Upper lobe of right lung (tissue), 1 donor: Measurements from ENCODE around the gene WBP2NL. TPM values are rescaled to one million over a fixed set of nuclear protein-coding genes. Genes with fewer than 3 reads are reported as not detected.

ENCODE experiments used
- ATAC-seq: fragments of 200-7000 bp; cut with Tn5 transposase; one replicate; pipeline ENCODE4 v1.9.1; 2020; ENCODE audit warnings: mild to moderate bottlenecking, moderate library complexity
- DNase-seq: peaks from one replicate; pipeline ENCODE4 v3.0.0-alpha.2; 2020
- H3K27ac ChIP-seq: fragments of 200-600 bp; one replicate; pipeline ENCODE4 v1.8.0; 2022
- H3K27me3 ChIP-seq: fragments of 200-600 bp; one replicate; pipeline ENCODE4 v1.8.0; 2022; ENCODE audit warnings: mild to moderate bottlenecking
- H3K36me3 ChIP-seq: fragments of 200-600 bp; one replicate; pipeline ENCODE4 v1.8.0; 2022
- H3K4me1 ChIP-seq: fragments of 200-600 bp; one replicate; pipeline ENCODE4 v1.8.0; 2022
- H3K4me3 ChIP-seq: fragments of 200-600 bp; one replicate; pipeline ENCODE4 v1.8.0; 2022; ENCODE audit warnings: mild to moderate bottlenecking
- H3K9me3 ChIP-seq: fragments of 200-600 bp; one replicate; pipeline ENCODE4 v1.8.0; 2022
- intact Hi-C: fragments of 100-400 bp; cut with DNase I; formaldehyde crosslinking; loops from one replicate; pipeline ENCODE4 v1.11.0; 2022
- total RNA-seq: library from RNA; stranded (reverse); fragmentation: NEBNext Ultra II Directional; extraction: Animal tissue kit (Norgen Biotek cat#: 25700); gene quantifications from one replicate; pipeline ENCODE4 v1.2.1, GENCODE V29; 2021
- TF ChIP-seq, protein P1 (sequence below): fragments of 200-600 bp; IDR thresholded peaks from one replicate; pipeline ENCODE4 v1.8.0; 2022; ENCODE audit warnings: antibody characterized with exemption
- donor health status: DM: no; HTN: yes; CAD: no; lungs with severe emphysema.

Gene WBP2NL
- total RNA-seq, 1 donor from 2014 or later = 1.3 TPM

- intact Hi-C loops = no loop called here
- DNase-seq (no peak), ATAC-seq (no peak)
- peaks cover 7% of the 10 kb centered on the region for H3K9me3 ChIP-seq
- no peaks in the 10 kb centered on the region for H3K4me1 ChIP-seq
- no peaks in the 10 kb centered on the region for H3K27me3 ChIP-seq
- no peak overlapping the region for H3K4me3 ChIP-seq
- H3K36me3 ChIP-seq = no peaks in the 10 kb centered on the region
- H3K27ac ChIP-seq = no peak overlapping the region
- TF ChIP-seq, protein P1, sequence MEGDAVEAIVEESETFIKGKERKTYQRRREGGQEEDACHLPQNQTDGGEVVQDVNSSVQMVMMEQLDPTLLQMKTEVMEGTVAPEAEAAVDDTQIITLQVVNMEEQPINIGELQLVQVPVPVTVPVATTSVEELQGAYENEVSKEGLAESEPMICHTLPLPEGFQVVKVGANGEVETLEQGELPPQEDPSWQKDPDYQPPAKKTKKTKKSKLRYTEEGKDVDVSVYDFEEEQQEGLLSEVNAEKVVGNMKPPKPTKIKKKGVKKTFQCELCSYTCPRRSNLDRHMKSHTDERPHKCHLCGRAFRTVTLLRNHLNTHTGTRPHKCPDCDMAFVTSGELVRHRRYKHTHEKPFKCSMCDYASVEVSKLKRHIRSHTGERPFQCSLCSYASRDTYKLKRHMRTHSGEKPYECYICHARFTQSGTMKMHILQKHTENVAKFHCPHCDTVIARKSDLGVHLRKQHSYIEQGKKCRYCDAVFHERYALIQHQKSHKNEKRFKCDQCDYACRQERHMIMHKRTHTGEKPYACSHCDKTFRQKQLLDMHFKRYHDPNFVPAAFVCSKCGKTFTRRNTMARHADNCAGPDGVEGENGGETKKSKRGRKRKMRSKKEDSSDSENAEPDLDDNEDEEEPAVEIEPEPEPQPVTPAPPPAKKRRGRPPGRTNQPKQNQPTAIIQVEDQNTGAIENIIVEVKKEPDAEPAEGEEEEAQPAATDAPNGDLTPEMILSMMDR = no peak
Observed at GRCh38 chr22:42039271-42039670, 40.7 kb downstream of the WBP2NL start.

DNA sequence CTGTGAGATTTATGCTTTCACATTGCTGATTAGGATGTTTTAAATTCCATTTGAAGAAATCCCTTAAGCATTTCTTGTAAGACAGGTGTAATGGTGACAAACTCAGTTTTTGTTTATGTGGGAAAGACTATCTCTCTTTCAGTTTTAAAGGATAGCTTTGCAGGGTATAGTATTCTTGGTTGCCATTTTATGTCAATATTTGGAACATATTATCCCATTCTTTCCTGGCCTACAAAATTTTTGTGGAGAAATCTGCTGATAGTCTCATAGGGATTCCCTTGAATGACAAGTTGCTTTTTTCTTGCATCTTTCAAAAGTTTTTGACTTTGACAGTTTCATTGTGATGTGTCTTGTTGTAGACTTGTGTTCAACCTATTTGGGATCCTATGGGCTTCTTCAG, 43.2 kb downstream of the WBP2NL start:
- intact Hi-C loops = no loop called here
- H3K4me3 ChIP-seq = no peak overlapping the region
- ATAC-seq (no peak), DNase-seq (no peak)
- H3K4me1 ChIP-seq = no peaks in the 10 kb centered on the region
- H3K27ac ChIP-seq = no peak overlapping the region
- peaks cover 7% of the 10 kb centered on the region for H3K9me3 ChIP-seq
- TF ChIP-seq, protein P1 = no peak
- H3K27me3 ChIP-seq = no peaks in the 10 kb centered on the region
- H3K36me3 ChIP-seq = no peaks in the 10 kb centered on the region

GRCh38 chr22:42050641-42051180, 52.1 kb downstream of the WBP2NL start:
- H3K4me1 ChIP-seq = no peaks in the 10 kb centered on the region
- no peaks in the 10 kb centered on the region for H3K9me3 ChIP-seq
- ATAC-seq (no peak), DNase-seq (no peak)
- H3K27me3 ChIP-seq = no peaks in the 10 kb centered on the region
- intact Hi-C loops = no loop called here
- TF ChIP-seq, protein P1 = no peak
- no peak overlapping the region for H3K27ac ChIP-seq
- H3K4me3 ChIP-seq = no peak overlapping the region
- H3K36me3 ChIP-seq = no peaks in the 10 kb centered on the region

GRCh38 chr22:42052765-42053164, 54.2 kb downstream of the WBP2NL start:
- no peaks in the 10 kb centered on the region for H3K36me3 ChIP-seq
- H3K4me3 ChIP-seq = no peak overlapping the region
- TF ChIP-seq, protein P1 = no peak
- no peak for DNase-seq
- intact Hi-C loops = no loop called here
- no peaks in the 10 kb centered on the region for H3K4me1 ChIP-seq
- H3K9me3 ChIP-seq = peaks cover 11% of the 10 kb centered on the region
- ATAC-seq = no peak
- no peaks in the 10 kb centered on the region for H3K27me3 ChIP-seq
- H3K27ac ChIP-seq = no peak overlapping the region

DNA sequence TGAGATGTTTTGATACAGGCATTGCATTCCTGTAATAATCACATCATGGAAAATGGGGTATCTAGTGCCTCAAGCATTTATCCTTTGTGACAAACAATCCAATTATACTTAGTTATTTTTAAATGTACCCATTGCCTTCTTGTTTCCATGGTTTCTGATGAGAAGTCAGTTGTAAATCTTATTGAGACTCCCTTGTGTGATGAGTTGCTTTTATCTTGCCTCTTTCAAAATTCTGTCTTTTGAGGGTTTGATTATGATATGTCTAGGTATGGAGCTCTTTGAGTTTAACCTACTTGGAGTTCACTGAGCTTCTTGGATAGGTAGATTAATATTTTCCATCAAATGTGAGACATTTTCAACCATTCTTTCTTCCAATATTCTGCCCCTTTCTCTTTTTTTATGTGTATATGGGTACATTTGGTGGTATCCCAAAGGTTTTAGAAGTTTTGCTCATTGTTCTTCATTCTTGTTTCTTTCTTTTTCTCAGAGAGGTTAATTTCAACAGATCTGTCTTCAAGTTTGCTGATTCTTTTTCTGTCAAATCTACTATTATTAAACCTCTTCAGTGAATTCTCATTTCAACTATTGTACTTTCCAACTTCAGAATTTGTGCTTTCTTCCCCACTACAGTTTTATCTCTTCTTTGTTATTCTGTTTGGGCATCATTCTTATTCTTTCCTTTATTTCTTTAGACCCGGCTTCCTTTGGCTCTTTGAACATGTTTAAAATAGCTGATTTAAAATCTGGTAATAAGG, 58.3 kb downstream of the WBP2NL start:
- intact Hi-C loops = no loop called here
- Histone ChIP-seq H3K4me1 (no peaks in the 10 kb centered on the region), H3K36me3 (peaks cover 31% of the 10 kb centered on the region), H3K27me3 (no peaks in the 10 kb centered on the region), H3K27ac (no peak overlapping the region), H3K4me3 (no peak overlapping the region), H3K9me3 (peaks cover 11% of the 10 kb centered on the region)
- DNase-seq = no peak
- TF ChIP-seq, protein P1 = no peak
- no peak for ATAC-seq
